ENCODE data around the gene HBS1L. TPM values are rescaled to one million over a fixed set of nuclear protein-coding genes. Genes with fewer than 3 reads are reported as not detected.

The HBS1L gene
- total RNA-seq = 100 to 1,000 TPM; 175 to 193 TPM

- H3K4me1 Mint-ChIP-seq (ENCODE audit: low read depth) = peaks cover 48% of the 10 kb centered on the region
- H3K9me3 Mint-ChIP-seq = no peaks in the 10 kb centered on the region
- H3K36me3 Mint-ChIP-seq (ENCODE audit: insufficient read depth in 2 of 2) = peaks cover 11 to 13% of the 10 kb centered on the region in 2 donors
- H3K4me3 Mint-ChIP-seq = peak within 1 kb of the TSS; percentile 94 to 99
- peak within 1 kb of the TSS; percentile 97 for H3K27ac Mint-ChIP-seq
- ATAC-seq (replicated peaks in 1 of 2) (peak; percentile 97), DNase-seq (peak; percentile 97)
- H3K27me3 Mint-ChIP-seq (ENCODE audit: low read depth) = no peaks in the 10 kb centered on the region
These were observed at the start of gene HBS1L for GRCh38 chr6:135054569-135055498. HBS1L (minus strand) TSS chr6:135054822; CDS start chr6:135054691, 131 bp downstream.

GRCh38 chr6:135104199-135104598 lies 49.6 kb upstream of the HBS1L start:
- Mint-ChIP-seq H3K27ac (no peak overlapping the region), H3K27me3 (ENCODE audit: low read depth) (no peaks in the 10 kb centered on the region), H3K36me3 (ENCODE audit: insufficient read depth in 2 of 2) (peaks cover 4 to 9% of the 10 kb centered on the region in 2 donors), H3K4me1 (ENCODE audit: low read depth) (peaks cover 52% of the 10 kb centered on the region), H3K4me3 (no peak overlapping the region), H3K9me3 (peaks cover 2 to 3% of the 10 kb centered on the region in 2 donors)
- ATAC-seq (replicated peaks in 1 of 2) = no peak
- no peak for DNase-seq

DNA sequence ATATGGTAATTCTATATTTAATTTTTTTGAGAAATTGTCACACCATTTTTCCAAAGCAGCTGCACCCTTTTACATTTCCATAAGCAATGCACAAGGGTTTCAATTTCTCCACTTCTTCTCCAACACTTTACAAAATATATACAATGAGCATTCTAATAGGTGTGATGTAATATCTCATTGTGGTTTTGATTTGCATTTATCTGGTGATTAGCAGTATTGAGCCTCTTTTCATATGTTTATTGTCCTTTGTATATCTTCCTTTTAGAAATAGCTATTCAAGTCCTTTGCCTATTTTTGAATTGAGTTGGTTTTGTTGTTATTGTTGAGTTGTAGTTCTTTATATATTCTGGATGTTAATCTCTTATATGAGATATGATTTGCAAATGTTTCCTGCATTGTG lies 47.6 kb upstream of the HBS1L start:
- ATAC-seq (replicated peaks in 1 of 2) (no peak), DNase-seq (no peak)
- no peak overlapping the region for H3K27ac Mint-ChIP-seq
- no peak overlapping the region for H3K4me3 Mint-ChIP-seq
- peaks cover 4 to 9% of the 10 kb centered on the region in 2 donors for H3K36me3 Mint-ChIP-seq (ENCODE audit: insufficient read depth in 2 of 2)
- H3K27me3 Mint-ChIP-seq (ENCODE audit: low read depth) = no peaks in the 10 kb centered on the region
- peaks cover 52% of the 10 kb centered on the region for H3K4me1 Mint-ChIP-seq (ENCODE audit: low read depth)
- H3K9me3 Mint-ChIP-seq = peaks cover 2 to 3% of the 10 kb centered on the region in 2 donors

GRCh38 chr6:135097172-135097571 lies 42.5 kb upstream of the HBS1L start:
- Mint-ChIP-seq H3K4me1 (ENCODE audit: low read depth) (peaks cover 55% of the 10 kb centered on the region), H3K27ac (no peak overlapping the region), H3K9me3 (peaks cover 0 to 2% of the 10 kb centered on the region in 2 donors), H3K4me3 (no peak overlapping the region), H3K27me3 (ENCODE audit: low read depth) (no peaks in the 10 kb centered on the region), H3K36me3 (ENCODE audit: insufficient read depth in 2 of 2) (peaks cover 0 to 7% of the 10 kb centered on the region in 2 donors)
- ATAC-seq (replicated peaks in 1 of 2) (no peak), DNase-seq (no peak)

- H3K27me3 Mint-ChIP-seq (ENCODE audit: low read depth) = no peaks in the 10 kb centered on the region
- no peak overlapping the region for H3K4me3 Mint-ChIP-seq
- peaks cover 0 to 2% of the 10 kb centered on the region in 2 donors for H3K9me3 Mint-ChIP-seq
- H3K36me3 Mint-ChIP-seq (ENCODE audit: insufficient read depth in 2 of 2) = peaks cover 0 to 7% of the 10 kb centered on the region in 2 donors
- no peak for ATAC-seq (replicated peaks in 1 of 2)
- DNase-seq = no peak
- H3K4me1 Mint-ChIP-seq (ENCODE audit: low read depth) = peaks cover 53% of the 10 kb centered on the region
- no peak overlapping the region for H3K27ac Mint-ChIP-seq
These were observed 41.9 kb upstream of the HBS1L start for GRCh38 chr6:135096403-135097130.

GRCh38 chr6:135095716-135096115 lies 41.1 kb upstream of the HBS1L start:
- Mint-ChIP-seq H3K9me3 (peaks cover 0 to 4% of the 10 kb centered on the region in 2 donors), H3K36me3 (ENCODE audit: insufficient read depth in 2 of 2) (peaks cover 0 to 7% of the 10 kb centered on the region in 2 donors), H3K27me3 (ENCODE audit: low read depth) (no peaks in the 10 kb centered on the region), H3K27ac (no peak overlapping the region), H3K4me1 (ENCODE audit: low read depth) (peaks cover 55% of the 10 kb centered on the region), H3K4me3 (no peak overlapping the region)
- ATAC-seq (replicated peaks in 1 of 2) (no peak), DNase-seq (no peak)

DNA sequence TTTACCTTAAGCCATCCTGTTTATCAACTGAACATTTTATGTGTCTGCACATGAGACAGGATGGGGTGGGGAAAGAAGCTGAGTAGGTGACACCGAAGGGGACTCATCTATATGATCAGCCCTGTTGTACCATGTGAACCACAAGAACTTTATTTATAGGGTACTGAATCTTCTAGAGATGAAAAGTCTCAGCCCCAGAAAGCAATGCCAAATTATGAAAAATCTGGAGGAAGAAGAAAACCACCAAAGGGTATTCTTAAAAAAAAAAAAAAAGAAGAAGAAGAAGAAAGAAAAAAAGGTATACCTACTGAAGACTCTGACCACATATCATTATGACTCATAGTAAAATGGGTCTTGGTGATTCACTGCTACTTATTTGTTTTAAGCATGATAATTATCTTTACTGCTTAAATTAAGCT lies 39.8 kb upstream of the HBS1L start:
- Mint-ChIP-seq H3K4me3 (peak overlapping the region; percentile 9 to 64), H3K27me3 (ENCODE audit: low read depth) (no peaks in the 10 kb centered on the region), H3K36me3 (ENCODE audit: insufficient read depth in 2 of 2) (peaks cover 0 to 7% of the 10 kb centered on the region in 2 donors), H3K4me1 (ENCODE audit: low read depth) (peaks cover 68% of the 10 kb centered on the region), H3K27ac (peak overlapping the region; percentile 99), H3K9me3 (peaks cover 0 to 5% of the 10 kb centered on the region in 2 donors)
- DNase-seq (peak; percentile 50 to 55), ATAC-seq (replicated peaks in 1 of 2) (peak; percentile 88 to 90)

- Mint-ChIP-seq H3K27ac (no peak overlapping the region), H3K4me3 (no peak overlapping the region), H3K36me3 (ENCODE audit: insufficient read depth in 2 of 2) (peaks cover 0 to 7% of the 10 kb centered on the region in 2 donors), H3K9me3 (peaks cover 1 to 5% of the 10 kb centered on the region in 2 donors), H3K27me3 (ENCODE audit: low read depth) (no peaks in the 10 kb centered on the region), H3K4me1 (ENCODE audit: low read depth) (peaks cover 71% of the 10 kb centered on the region)
- DNase-seq = no peak
- ATAC-seq (replicated peaks in 1 of 2) = no peak
These were observed 39.0 kb upstream of the HBS1L start for GRCh38 chr6:135093578-135093977.

GRCh38 chr6:135092724-135093123 lies 38.1 kb upstream of the HBS1L start:
- H3K4me3 Mint-ChIP-seq = no peak overlapping the region
- peaks cover 4 to 6% of the 10 kb centered on the region in 2 donors for H3K9me3 Mint-ChIP-seq
- no peak for DNase-seq
- peaks cover 79% of the 10 kb centered on the region for H3K4me1 Mint-ChIP-seq (ENCODE audit: low read depth)
- no peak for ATAC-seq (replicated peaks in 1 of 2)
- H3K36me3 Mint-ChIP-seq (ENCODE audit: insufficient read depth in 2 of 2) = peaks cover 3 to 8% of the 10 kb centered on the region in 2 donors
- H3K27me3 Mint-ChIP-seq (ENCODE audit: low read depth) = no peaks in the 10 kb centered on the region
- peak overlapping the region; percentile 27 for H3K27ac Mint-ChIP-seq

DNA sequence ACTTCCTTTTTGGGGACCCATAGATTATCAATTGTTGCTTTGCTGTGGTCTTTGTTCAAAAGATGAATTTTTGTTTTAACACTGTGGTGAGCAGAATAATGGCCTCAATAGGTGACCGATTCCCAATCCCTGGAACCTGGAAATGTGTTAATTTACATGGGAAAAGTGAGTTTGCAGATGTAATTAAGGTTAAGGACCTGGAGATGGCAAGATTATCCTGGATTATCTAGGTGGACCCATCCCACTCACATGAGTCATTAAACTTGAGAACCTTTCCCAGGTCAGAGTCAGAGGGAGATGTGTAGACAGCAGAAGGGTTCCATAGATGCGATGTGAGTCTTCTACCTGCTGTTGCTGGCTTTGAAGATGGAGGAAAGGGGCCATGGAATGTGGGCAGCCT lies 36.2 kb upstream of the HBS1L start:
- Mint-ChIP-seq H3K4me3 (peak overlapping the region; percentile 56 to 76), H3K9me3 (peaks cover 4 to 6% of the 10 kb centered on the region in 2 donors), H3K4me1 (ENCODE audit: low read depth) (peaks cover 92% of the 10 kb centered on the region), H3K27ac (peak overlapping the region; percentile 97), H3K27me3 (ENCODE audit: low read depth) (no peaks in the 10 kb centered on the region), H3K36me3 (ENCODE audit: insufficient read depth in 2 of 2) (peaks cover 3 to 8% of the 10 kb centered on the region in 2 donors)
- ATAC-seq (replicated peaks in 1 of 2) (no peak), DNase-seq (no peak)

DNA sequence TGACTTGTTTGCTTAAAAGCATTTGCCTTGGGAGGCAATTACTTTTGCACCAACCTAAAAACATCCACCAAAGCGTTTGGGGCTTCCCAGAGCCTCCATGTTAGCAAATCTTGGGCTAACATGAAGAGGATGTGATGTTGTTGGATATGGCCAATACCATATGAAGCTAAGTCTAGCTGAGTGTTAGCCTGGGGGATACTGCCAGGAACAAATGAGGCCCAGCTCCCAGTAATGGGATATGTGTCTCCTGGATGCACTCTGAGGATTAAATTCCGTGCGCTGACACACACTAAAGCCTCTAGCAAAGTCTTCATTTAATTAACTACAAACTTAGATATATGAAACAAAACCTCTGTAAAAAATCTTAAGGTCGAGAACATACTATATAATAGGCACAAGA lies 35.3 kb upstream of the HBS1L start:
- DNase-seq (no peak), ATAC-seq (replicated peaks in 1 of 2) (no peak)
- Mint-ChIP-seq H3K4me3 (peak overlapping the region; percentile 56 to 76), H3K36me3 (ENCODE audit: insufficient read depth in 2 of 2) (peaks cover 3 to 8% of the 10 kb centered on the region in 2 donors), H3K27me3 (ENCODE audit: low read depth) (no peaks in the 10 kb centered on the region), H3K27ac (peak overlapping the region; percentile 97), H3K9me3 (peaks cover 4 to 6% of the 10 kb centered on the region in 2 donors), H3K4me1 (ENCODE audit: low read depth) (peaks cover 97% of the 10 kb centered on the region)

DNA sequence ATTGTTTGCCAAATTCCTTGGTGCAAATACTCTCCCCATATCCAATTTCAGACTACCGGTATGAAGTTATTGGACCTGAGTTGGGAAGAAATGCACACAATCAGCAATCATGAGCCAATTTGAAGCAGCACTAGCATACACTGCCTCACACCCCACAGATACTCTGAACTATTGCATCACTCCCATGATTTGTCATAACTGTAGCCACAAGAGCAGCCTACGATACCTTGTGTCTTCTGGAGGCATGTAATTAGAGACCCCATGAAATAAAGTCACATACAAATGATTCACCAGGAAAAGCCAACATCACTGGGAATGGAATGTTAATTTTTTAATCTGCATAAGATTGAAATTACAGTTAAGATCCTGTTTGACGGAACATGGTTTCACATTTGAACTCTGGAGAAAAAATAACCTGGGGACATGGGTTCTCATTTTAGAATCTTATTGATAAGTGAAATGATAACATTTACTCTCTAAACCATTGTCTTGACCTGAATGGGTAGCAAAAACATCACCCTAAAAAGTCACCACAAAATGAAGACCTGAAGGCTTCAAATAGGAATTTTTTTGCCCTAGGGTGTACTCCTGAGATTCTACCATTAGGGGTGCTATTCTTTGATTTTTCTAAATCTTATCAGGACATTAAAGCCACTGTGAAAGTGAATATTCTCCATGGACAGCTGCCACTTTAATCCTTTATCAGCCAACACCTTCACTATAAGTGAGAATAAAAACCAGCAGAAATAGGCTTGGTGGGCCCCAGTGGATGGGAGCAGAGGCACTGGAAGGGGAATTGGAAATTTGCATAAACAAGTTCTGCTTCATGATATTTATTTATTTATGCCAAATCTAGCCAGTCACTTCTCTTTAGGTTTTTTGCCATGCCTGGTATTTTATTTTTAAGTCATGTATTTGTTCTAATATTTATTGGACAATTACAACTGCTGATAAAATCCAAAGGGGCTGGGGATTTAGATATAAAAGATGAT lies 34.5 kb upstream of the HBS1L start:
- peak; percentile 82 to 83 for ATAC-seq (replicated peaks in 1 of 2)
- Mint-ChIP-seq H3K9me3 (peaks cover 4 to 6% of the 10 kb centered on the region in 2 donors), H3K4me3 (peak overlapping the region; percentile 31 to 76), H3K27me3 (ENCODE audit: low read depth) (no peaks in the 10 kb centered on the region), H3K4me1 (ENCODE audit: low read depth) (peaks cover 96% of the 10 kb centered on the region), H3K27ac (peak overlapping the region; percentile 97), H3K36me3 (ENCODE audit: insufficient read depth in 2 of 2) (peaks cover 3 to 8% of the 10 kb centered on the region in 2 donors)
- DNase-seq = peak; percentile 64 to 71

Data from activated T-cell treated with anti-CD3 and anti-CD28 coated beads, Interleukin-2, amount 50 U/mL, for 72 hours (primary cell).